GM21529 (cell line): ENCODE results near the gene FADS2.

Source experiments
- ATAC-seq: cut with Tn5 transposase; IDR thresholded peaks from one replicate; pipeline ENCODE4 v1.9.1; 2021; ENCODE audit not compliant: unreplicated experiment

FADS2 gene

GRCh38 chr11:61827571-61828378, at the start of gene FADS2:
FADS2 (plus strand) TSS chr11:61828300; CDS start chr11:61828391, 91 bp downstream.
- peak; percentile 78 for ATAC-seq

GRCh38 chr11:61778357-61778886, 49.7 kb upstream of the FADS2 start:
- ATAC-seq, result no peak

DNA sequence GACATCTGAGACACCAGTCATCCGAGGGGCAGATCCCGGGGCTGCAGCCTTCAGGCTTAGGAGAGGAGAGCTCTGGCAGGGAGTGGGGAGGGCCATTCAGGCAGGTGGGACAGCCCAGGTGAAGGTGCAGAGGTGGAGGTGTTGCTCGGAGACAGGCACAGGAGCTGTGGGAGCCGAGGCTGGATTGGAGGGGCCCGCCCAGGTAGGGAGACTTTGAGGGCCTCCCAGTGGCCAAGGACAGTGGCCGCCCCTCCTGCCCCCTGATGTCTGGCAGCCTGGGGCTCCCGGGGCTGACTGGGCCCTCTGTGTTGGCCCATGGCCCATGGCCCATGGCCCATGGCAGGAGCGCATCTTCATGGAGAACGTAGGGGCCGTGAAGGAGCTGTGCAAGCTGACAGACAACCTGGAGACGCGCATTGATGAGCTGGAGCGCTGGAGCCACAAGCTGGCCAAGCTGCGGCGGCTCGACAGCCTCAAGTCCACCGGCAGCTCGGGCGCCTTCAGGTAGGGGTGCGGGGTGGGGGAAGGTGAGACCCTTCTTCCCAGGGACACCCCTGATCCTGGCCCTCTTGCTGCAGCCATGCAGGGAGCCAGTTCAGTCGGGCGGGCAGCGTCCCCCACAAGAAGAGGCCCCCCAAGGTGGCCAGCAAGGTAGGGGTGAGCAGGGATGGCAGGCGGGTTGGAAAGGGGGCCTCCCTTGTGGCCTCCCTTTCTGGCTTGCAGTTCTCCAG, 49.0 kb upstream of the FADS2 start:
- ATAC-seq, result no peak

- ATAC-seq, result no peak
These were observed 48.2 kb upstream of the FADS2 start for GRCh38 chr11:61779666-61780525.

DNA sequence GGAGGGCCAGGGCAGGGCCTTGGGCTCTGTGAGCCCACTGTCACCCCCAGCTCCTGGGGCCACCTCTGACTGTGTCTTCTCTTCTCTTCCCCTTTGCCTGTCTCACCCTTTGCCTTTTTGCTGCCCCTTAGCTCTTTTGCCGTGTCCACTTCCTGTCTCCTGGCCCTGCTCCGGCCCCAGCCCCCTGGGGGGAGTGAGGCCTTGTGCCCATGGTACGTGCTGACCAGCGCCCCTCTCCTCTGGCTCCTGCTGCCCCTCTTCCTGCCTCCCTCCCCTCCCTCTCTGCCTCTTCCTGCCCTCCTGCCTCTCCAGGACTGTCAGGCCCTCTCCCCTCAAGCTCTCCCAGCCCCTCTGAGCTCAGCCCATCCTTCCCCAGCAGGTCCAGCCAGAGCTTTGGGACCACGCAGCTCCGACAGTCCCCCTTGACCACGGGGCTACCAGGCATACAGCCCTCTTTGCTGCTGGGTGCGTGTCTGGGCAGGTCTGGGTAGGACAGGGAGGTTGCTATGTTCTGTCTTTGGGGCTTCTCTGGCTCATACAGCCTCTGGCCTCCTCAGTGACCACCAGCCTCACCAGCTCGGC, 47.4 kb upstream of the FADS2 start:
- no peak for ATAC-seq

DNA sequence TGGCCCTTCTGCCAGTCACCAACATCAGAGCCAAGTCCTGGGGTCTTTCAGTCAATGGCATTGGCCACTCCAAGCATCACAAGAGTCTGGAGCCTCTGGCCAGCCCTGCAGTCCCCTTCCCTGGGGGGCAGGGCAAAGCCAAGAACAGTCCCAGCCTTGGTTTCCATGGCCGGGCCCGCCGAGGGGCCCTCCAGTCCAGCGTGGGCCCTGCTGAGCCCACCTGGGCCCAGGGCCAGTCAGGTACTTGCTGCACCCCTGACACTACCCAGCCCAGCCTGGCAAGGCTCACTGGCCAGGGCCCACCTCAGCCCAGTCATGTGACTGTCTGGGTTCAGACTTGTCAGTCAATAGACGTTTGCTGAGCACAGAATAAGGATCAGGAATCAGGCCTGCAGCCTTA, 46.5 kb upstream of the FADS2 start:
- ATAC-seq, result no peak

DNA sequence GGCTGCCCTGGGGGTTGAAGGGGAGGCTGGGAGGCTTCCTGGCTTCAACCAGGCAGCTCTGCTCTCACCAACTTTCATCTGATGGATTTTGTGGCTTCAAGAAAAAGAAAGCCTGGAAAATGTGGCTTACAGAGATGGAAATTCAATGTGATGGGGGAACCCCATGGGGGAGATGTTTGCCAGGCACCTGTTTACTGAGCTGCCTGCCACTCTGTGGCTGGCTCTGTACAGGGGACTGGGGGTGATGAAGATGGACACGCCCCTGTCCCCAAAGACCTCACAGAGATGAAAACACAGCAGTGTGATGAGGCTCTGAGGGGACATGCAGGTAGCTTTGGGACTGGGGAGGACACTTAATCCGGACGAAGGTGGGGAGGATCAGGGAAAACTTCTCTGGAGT, 45.8 kb upstream of the FADS2 start:
- no peak for ATAC-seq

- no peak for ATAC-seq
These were observed 45.3 kb upstream of the FADS2 start for GRCh38 chr11:61782841-61783240.

DNA sequence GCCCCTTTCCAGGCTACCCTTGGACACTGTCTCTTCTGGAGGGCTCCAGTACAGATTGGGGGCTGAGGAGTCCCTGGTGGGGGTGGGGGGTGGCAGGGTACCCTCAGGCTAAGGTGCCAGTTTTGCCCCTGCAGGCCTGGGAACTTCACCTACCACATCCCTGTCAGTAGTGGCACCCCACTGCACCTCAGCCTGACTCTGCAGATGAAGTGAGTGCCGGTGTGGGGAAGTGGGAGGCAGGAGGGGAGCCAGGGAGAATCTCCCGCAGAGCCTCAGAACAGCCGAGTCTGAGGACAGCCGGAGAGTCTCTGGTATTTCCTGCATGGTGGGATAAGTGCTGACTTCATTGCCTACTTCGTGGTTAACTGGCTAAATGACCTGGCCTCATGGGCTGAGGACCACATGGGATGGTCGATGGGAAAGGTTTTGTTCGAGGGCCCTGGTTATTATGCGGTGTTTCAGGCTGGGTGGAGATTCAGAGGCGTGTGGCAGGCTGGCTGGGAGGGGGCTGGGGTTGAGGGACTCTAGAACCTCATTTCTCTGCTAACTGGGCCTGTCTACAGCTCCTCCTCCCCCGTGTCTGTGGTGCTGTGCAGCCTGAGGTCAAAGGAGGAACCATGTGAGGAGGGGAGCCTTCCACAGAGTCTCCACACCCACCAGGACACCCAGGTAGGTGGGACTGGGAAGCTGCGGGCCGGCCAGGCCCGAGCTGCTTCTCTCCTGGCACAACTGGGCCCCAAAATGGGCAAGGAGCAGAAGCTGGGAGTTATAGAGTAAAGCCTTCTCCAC, 44.2 kb upstream of the FADS2 start:
- ATAC-seq, result no peak

DNA sequence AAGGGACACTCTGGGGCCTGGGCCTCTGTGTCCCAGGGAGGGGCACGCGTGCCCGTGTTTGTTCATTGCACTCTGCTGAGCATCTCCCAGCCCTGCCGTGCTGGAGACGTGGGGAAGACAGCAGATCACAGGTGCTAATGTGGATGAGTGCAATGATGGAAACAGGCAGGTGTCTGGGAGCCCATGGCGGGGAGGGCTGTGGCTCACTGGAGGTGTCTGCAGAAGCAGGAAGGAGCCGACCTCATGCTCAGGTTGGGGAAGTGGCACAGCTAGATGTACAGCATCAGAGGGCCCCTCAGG, 43.6 kb upstream of the FADS2 start:
- no peak for ATAC-seq

GRCh38 chr11:61785837-61786402, 42.2 kb upstream of the FADS2 start:
- no peak for ATAC-seq

DNA sequence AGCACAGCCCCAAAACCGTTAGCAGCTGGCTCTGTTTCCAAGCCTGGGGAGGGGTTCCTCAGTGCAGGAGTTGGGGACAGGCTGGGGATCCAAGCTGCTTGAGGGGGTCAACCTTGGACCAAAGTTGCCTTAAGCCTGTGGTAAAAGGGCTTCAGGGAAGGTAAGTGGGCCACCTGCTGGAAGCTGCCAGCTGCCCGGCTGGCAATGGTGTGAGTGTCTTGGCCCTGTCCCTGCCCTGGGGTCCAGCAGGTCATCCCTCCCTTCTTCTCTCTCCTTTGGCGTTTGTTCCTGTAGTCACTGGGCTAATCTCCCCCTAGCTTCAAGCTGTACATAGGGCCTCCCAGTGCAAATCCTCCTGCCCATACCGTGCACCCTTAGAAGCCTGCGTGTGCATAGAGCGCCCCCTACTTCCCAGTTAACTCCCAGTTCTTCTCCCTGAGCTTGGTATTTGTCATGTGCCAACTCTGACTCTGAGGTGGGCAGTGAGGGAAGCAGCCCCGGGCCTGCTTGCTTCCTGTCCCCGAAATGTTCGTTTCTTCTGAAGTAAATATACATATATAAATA, 40.1 kb upstream of the FADS2 start:
- ATAC-seq, result no peak

DNA sequence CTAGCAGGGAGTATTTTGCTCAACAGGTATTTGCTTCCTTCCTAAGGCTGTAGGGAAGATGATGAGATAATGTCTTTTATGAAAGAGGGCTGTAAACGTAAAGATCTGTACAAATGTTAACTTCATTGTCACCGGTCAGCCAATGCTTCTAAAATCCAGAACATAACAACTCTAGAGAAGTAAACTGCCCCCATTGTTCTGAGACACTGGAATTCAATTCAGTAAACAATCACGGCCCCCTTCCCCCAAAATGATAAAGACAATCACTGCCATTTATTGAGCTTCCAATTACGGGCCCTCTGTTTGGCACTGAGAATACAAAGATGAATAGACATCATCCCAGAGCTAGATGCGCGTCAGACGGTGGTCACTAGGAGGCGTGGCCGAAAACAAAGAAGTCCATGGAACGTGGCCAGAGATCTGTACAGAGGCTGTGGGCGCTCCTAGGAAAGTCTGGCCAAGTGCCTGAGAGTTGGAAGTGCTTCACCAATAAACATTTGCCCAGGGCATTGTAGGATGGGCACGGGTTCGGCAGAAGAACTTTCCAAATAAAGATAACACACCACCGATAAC, 36.3 kb upstream of the FADS2 start:
- ATAC-seq, result no peak

GRCh38 chr11:61792310-61793082, 35.6 kb upstream of the FADS2 start, which contains the start of the genes FEN1 and TMEM258:
FEN1 (plus strand) TSS chr11:61792911; CDS start chr11:61795362, 2,451 bp downstream.
TMEM258 (minus strand) TSS chr11:61792599; CDS start chr11:61792558, 41 bp downstream.
- ATAC-seq, result peak; percentile 87

DNA sequence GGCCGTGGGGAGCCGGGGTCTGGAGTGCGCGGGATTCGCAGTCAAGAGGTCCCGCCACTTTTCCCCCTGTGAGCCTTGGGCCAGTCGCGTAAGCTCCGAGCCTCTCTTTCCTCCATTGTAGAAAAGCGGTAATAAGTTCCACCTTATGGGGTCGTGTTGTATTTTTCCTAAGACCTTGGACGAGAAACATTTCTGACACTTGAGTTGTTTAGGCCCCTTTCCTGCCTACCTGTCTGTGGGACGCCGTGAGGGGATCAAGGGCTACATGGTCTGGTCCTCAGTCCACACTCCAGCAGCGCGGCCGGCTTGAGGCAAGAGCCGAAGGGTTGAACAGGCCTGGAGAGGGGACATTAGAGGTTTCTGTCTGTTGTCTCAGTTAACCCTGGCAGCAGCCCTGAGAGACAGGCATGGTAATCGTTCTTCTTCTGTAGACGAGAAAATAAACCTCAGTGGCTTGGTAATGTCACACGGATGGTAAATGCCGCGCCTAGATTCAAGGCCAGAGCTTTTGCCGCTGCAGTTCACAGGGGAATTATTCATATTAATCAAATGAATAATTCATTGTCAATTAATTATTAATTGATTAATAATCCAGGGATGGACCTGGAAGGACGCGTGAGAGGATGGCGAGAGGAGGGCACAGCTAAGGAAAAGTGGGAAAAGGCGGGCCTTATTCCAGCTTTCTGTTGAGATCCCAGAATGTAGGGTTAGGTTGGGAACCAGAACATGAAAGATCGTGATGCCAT, 34.8 kb upstream of the FADS2 start:
- no peak for ATAC-seq

- no peak for ATAC-seq
These were observed 34.3 kb upstream of the FADS2 start for GRCh38 chr11:61793829-61794204.

DNA sequence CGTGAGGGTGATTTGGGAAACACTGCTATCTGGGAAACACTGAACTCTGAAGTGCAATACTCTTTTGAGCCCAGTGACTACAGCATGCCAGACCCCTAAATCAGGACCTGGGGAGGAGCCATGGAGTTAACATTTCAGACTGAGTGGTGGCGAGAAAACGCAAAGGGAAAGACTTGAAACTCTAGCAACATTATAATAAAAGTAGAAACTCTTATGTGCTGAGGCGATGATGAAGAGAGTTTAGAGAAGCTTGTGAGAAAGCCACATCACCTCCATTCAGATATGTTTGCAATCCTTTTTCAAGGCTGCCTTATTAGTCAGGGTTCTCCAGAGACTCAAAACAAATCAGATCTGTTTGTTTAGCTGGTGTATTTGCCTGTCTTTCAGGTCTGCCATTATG, 33.5 kb upstream of the FADS2 start:
- ATAC-seq, result no peak

DNA sequence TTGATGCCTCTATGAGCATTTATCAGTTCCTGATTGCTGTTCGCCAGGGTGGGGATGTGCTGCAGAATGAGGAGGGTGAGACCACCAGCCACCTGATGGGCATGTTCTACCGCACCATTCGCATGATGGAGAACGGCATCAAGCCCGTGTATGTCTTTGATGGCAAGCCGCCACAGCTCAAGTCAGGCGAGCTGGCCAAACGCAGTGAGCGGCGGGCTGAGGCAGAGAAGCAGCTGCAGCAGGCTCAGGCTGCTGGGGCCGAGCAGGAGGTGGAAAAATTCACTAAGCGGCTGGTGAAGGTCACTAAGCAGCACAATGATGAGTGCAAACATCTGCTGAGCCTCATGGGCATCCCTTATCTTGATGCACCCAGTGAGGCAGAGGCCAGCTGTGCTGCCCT, 32.6 kb upstream of the FADS2 start:
- ATAC-seq, result no peak
